NCI-H1105 (cell line): ENCODE results near the gene GPX6.
A peak's percentile ranks its signal among the peaks of the same experiment; 100 is the strongest.
"Not testable (repeated sequence)": the region's sequence is repeated elsewhere in the genome, so short reads cannot be mapped to it uniquely, and the experiment has no call there.

Source experiments
- DNase-seq: peaks from one replicate; lab custom pipeline; 2025; lab: John Stamatoyannopoulos, UW

The GPX6 gene, protein sequence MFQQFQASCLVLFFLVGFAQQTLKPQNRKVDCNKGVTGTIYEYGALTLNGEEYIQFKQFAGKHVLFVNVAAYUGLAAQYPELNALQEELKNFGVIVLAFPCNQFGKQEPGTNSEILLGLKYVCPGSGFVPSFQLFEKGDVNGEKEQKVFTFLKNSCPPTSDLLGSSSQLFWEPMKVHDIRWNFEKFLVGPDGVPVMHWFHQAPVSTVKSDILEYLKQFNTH

DNA sequence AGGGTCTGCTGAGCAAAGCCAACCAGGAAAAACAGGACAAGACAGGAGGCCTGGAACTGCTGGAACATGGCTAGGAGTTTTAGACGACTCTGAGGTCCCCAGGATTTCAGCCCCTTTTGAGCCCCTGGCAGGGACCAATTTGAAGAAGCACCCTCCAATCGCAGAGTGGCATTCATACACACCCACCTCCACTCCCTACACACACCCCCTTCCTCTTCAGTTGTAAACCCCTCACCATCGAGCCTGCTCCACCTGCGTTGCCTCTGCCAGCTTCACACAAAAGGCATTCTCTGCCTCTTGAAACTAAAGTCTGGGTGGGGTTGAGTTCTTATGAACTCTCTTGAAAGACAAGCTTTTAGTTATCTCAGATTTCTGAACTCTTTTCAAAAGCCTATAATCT is at the start of gene GPX6:
Gene GPX6 (minus strand): TSS at position 118 of the 400 bp plus-strand sequence. CDS start 50 bp downstream, at position 68.
- DNase-seq = no peak

DNA sequence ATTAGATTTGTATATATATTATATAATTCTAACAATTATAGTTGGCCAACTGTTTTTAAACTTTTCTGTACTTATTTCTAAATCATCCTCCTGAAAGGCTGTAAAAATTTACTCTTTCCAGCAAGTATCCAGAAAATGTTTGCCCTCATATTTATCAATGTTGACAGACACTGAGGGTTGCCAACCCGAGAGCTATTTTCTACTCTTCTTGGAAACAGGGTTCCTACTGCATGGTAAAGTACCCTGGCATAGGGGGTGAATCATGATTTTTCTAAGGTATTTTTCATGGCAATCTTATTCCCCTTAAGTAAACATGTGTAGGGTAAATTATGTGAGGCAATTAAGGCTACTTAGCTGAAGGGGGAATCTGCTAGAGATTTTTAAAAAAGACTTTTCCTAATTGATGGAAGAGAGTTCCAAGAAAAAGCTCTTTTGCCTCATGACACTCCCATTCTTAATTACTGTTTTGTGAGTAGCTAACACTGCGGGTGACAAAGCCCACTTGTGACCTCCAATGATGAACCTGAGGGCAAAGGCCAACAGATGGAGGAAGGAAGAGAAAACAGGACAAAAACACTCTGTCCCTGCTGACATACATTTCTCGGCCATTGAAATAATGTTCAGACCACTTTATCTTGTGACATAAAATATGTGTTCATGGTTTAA is 48.0 kb upstream of the GPX6 start:
- DNase-seq = no peak

DNA sequence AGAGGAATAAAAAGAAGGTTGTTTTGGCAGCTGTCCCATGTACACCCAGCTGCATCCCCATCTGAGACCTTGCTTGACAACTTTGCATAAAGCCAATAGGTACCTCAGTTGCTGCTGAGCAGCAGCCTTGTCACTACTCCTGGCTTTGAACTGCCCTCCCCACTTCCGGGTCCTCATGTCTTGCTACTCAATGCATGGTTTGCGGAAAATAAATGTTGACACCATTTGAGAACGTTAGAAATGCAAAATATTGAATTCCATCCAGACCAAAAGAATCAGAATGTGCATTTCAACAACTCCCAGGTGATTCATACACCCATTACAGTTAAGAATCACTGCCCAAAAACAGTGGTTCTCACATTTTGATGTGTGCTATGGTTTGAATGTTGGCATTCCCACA is 43.0 kb upstream of the GPX6 start:
- no peak for DNase-seq

DNA sequence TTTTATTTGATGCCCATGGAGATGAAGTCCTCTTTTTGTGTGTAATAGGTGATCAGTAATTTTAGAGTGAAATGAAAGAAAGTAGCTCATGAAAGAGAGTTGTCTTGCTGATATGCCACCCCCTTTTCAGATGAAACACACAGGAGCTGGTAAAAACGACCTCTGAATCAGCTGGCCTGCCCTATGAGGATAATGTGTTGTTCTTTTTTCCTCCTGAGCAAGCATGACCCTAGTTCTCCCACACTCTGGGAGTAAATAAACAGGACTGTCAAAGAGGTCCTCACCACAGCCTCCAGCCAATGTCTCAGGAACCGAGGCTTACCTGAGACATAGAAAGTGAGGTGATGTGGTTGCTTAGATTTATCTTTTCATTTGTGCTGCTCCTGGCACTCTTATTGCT is 39.5 kb upstream of the GPX6 start:
- no peak for DNase-seq

DNA sequence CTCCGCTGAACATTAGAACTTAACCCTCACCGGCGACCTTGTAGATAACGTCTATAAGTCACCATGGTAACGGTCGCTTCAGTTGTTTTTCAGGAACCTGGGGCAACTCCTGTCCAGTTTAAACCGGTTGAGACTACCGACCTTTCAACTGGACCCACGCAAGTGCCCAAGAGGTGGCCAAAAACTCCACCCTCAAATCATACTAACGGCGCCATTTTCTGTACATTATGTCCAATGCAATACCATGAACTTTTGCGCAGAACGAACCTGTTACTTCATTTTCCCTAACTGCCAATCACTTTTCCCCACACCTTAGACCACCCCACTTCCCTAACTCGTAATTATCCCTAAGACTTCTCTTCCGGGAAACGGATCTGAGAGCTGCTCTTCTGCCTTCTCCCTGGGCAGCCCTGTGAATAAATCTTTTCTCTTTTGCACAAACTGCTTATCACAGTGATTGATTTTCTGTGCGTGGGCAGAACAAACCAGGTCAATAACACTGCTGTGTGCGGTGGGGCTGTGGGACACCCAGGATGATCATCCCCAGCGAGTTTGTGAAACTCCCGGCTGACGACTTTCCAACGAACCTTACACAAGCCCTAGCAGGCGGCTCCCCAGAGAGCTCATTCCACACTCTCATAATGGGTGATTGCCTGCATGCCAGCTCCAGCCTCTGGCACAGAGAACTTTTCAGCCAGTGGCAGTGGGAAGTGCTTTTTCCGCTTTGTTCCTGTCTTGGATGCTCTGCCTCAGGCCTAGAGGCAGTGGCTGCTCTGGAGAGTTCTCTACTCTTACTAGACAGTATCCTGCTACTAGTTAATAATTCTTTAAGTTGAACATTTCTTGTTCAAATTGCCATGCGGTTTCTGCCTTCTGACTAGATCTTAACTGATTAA is 38.6 kb upstream of the GPX6 start:
- DNase-seq = peak; percentile 49

DNA sequence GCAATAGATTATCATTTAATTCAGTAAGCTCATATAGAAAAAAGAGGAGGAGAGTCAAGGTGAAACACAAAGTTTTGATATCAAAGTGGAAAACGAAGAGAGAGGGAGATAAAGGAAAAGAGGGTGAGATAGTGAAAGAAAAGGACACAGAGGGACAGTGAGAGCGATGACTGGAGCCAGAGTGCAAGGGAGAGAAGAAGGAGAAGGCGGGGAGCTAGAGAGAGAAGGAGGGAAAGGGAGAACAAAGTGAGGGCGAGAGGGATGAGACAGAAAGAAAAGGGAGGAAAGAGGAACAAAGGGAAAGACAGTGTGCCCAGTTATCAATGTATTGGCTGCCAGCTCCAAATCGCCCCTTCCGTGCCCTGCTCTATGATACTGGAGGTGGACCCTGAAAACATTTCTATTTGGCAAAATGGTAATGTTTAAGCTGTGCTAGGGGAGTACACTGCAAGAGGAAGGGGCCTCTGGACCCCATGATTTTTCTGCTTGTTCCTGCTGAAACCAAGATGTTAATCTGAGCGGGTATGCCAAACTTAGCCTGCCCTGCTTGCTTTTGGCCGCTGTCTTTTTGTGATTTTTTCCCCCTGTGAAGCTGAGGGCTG is 37.9 kb upstream of the GPX6 start:
- no peak for DNase-seq

DNA sequence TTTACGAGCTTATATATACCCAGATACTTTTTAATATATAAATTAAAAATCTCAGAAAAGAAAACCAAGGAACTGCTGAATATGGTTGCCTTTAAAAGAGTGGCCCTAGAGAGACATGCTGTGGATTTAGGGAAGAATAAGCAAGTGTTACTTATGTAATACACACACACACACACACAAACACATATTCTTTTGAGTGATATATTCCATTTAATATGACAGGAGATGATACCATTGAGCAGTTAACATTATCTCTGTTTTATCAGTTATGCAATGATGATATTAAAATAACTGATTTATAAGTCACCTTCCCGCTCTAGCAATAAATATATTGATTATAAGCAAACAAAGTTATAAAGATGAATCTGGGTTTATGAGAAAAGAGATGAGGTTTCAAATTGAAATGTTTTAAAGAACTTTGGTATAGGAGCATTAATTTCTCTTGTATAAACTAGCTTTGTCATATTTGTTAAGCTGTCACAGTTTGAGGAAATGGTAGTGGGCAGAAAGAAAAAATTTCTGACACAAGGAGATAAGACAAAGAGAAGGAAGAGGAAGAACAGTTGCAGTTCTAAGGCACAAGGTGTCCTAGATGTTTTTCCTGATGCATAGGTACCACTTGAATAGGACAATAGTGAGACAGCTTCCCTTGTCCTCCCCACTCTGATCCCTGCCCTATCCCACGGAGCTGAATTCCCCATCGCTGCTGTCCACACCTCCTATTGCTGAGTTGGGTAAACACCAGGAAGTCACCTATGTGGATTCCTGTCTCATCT is 36.5 kb upstream of the GPX6 start:
- no peak for DNase-seq

DNA sequence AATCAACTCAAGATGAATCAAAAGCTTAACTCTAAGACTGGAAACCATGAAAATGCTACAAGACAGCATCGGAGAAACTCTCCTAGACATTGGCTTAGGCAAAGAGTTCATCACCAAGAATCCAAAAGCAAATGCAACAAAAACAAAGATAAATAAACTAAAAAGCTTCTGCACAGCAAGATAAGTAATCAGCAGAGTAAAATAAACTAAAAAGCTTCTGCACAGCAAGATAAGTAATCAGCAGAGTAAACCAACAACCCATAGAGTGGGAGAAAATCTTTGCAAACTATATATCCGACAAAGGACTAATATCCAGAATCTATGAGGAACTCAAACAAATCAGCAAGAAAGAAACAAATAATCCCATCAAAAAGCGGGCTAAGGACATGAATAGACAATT is 31.4 kb upstream of the GPX6 start:
- DNase-seq = not testable (repeated sequence)

DNA sequence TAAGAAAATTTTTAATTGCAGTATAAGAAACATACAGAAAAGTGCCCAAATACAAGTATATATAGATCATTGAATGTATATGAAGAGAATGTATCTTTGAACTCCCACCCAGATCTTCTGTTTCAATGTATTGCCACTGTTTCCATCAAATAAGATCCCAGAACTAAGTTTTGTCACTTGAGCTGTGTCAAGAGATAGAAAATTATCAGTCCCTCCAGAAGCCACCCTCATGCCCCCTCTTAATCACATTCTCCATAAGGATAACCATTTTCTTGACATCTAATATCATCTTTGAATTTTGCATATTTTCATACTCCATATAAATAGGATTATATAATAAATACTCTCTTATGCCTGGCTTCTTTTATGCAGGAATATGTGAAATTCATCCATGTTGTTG is 30.4 kb upstream of the GPX6 start:
- no peak for DNase-seq

DNA sequence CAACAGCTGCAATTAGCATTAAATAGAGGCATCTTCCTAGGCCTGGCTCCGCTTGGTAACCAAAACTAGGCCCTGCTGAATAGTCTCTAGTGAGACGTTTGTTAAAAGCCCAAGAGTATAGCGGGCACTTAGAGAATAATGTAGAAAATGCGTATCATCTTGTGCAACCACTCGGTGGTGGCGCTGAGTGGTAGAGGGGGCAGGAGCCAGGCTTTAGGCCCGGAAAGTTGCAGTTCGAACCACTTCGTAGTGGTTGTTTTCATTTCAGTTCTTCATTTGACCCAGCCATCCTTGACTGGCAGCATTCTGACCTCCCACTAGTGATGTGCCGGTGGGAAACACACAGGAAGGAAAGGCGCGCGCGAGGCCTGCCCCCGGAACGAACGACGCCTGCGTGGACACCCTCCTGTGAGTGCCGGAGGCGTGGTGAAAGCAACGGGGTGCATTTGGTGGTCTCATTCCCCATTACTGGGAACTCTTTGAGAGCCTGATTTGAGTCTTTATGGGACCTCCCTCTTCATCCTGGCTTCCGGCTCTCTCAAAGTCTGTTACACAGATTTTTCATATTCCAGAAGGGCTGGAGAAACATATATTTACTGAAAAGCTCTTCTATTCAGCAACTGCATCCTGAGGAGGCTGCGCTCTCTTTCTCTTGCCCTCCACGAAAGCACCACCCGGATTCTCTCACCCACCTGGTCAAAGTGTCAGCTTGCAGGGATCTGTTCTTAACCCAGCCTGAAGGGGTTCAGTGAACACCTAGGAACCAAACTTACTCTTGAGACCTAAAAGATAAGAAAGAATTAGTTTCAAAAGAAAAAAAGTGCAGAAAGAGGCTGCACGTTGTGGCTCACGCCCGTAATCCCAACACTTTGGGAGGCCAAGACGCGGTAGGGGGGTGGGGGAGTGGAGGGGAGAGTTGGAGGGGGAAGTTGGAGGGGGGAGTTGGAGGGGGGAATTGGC is 28.3 kb upstream of the GPX6 start:
- DNase-seq = no peak

DNA sequence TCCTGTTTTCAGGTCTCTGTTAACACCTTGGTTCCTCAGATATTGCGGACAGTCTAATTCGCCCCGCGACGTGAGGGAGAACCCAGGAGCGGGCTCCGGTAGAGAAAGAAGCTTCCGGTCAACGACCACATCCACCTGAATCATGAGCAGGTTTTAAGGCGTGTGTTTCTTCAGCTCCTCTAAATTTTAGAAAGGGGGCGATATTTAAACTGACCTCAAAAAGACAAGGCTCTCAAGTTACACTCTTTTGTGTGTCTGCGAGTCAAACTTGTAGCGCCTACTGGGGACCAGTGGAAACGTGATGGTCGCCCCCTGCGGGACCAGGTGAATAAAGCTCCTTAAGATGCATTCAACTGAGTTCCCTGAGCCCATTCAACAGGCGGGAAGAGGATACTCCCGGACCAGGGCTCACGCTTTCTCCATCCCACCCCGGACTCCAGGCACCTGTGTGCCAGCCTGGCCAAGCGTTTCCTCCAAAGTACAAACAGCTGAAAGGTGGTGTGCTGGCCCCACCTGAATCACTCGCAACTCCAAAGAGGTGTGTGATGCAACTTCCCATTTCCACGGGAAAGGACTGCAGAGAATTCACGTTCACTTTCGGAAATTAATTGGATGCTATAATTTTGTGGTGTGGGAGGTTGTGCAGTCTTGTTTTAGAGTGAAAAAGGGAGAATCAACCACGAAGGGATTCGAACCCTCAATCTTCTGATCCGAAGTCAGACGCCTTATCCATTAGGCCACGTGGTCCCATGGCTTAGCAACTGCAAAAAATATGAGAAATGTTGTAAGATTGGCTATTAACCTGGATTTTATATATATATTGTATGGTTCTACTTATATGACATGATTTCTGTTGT is 27.1 kb upstream of the GPX6 start:
- peak; percentile 83 for DNase-seq

DNA sequence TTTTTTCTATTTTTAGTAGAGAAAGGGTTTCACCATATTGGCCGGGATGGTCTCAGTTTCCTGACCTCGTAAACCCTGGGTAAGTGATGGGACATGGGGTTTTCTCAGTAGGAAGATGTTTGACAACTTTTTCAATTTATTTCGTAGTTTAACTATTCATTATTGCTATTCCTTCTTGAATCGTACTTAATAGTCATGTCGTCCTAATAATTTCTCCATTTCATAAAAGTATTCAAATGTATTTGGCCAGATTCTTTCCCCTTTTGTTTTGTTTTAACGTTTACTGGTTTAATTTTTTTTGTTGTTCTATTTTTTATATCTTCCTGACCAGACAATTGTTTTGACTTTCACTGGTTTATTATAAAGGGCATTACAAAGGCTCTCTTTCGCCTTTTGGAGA is 26.4 kb upstream of the GPX6 start:
- DNase-seq = no peak

DNA sequence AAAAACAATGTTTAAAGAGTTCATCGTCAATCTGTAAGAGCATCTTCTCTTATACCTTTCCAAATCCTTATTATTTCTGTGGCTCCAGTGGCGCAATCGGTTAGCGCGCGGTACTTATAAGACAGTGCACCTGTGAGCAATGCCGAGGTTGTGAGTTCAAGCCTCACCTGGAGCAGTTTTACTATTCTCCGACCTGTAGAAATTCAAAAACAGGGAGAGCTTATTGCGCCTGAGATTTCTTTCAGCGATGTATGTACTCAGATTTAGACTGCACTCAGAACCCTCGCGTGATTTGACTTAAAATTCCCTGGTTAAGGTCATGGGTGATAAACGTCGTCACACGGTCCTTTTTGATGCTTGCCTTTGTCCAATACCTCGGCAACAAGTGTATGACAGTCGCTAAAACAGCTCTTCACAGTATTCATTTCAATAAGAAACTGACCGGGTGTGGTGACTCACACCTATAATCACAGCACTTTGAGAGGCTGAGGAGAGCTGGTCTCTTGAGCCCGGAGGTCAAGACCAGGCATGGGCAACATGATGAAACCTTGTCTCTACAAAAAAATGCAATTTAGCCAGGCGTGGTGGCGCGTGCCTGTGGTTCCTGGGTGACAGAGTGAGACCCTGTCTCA is 22.0 kb upstream of the GPX6 start:
- no peak for DNase-seq

DNA sequence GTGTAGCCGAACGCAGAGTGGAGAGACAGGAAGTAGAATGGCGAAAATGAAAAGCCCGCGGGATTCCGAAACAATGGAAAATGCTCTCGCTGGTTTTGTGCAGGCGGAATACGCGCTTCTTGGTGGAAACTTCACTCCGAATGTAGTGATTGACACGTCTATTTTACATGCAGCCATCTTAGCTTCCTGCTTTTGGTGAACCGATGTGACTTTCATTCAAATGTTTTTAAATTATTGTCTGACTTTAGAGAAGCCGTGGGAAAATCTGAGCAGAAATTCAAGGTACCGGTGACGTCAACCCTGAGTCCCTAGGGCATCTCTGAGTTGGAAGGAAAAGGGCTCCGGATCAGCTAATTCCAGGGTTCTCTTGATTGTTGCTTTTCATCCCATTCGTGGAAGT is 21.5 kb upstream of the GPX6 start:
- no peak for DNase-seq

DNA sequence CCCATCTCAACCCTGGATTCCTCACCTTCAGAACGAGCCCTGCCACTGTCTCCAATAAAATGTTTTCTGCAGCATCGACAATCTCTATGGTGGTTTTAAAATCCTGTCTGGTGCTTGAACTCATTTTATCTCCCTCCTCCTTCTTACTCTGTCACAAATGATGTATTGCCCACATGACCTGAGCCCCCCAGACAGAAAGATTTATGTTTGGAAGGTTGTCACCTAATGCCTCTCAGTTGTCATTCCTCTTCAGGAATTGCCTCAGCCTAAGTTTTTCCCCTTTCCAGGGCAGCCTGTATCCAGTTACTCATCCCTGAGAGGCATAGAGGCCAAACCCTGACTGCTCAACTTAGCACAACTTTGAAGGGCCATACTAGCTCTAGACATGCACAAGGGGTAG is 19.3 kb upstream of the GPX6 start:
- no peak for DNase-seq

DNA sequence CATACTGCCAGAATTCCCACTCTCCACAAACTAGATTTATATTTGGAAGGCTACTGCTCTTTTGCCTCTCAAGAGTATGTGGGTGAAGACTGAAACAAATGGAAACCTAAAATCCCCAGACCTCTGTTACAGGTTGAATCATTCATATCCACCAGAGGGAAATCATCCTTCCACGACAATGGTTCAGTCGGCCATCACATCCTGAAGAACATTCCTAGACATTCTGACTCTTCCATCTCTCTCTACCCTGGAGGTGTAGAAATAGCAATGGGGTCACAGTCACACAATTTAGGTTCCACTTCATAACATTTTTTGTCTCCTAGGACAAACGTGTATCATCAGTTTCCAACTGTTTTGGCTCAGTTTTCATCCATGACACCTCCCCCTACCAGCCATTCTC is 18.7 kb upstream of the GPX6 start:
- DNase-seq = no peak

DNA sequence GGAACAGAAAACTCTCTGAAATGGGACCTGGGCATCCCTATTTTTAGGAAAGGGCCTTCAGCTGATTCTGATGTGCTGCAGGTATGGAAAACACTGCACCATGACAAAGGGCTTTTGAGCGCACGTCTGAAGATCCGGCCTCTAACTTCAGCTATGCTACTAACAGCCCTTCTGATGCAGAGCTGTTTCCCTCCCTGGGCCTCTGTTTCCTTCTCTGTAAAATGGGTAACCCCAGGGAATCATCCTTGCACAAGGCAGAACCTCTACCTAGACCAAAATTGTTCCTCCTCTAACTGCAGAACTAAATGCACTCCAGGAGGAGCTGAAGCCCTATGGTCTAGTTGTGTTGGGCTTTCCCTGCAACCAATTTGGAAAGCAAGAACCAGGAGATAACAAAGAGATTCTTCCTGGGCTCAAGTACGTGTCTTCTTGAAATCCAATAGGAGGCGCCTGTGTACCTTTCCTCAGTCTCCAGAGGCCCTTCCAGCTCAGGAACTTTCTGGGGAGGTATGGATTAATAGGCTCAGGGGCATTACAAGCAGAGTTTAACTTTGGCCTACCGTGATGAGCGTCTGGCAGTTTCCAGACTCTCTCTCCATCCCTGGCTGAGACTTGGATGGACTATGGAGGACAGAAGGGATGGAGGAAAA is 16.0 kb upstream of the GPX6 start:
- DNase-seq = no peak

DNA sequence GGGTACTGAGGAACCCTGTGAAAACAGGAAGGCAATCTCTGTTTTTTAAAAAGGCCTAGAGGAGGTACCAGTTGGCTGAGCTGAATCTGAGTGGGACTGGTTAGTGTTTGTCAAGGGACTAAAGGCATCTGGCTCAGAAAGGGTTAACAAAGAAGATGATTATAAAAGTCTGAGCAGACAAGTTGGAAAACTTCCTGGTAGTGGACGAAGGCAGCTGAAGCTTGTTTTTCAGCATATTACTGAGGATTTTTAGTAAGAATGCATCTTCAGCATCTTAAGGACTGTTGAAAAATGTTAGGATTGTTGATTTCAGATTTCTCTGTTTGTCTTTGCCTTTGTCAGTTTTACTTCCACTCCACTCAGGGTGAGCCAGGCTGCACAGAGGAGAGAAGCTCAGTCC is 15.2 kb upstream of the GPX6 start:
- no peak for DNase-seq
